GM21528 (cell line): ENCODE data around the gene DNER.
"Not testable (repeated sequence)": the region's sequence is repeated elsewhere in the genome, so short reads cannot be mapped to it uniquely, and the experiment has no call there.

Source experiments
- ATAC-seq: cut with Tn5 transposase; IDR thresholded peaks from one replicate; pipeline ENCODE4 v1.9.1; 2021; ENCODE audit warnings: mild to moderate bottlenecking, moderate library complexity; ENCODE audit not compliant: unreplicated experiment, low FRiP score

Gene DNER

GRCh38 chr2:229350883-229351282 is 363.5 kb downstream of the DNER start:
- ATAC-seq, result no peak

- ATAC-seq, result no peak
Measured at GRCh38 chr2:229350117-229350805, 364.1 kb downstream of the DNER start.

- no peak for ATAC-seq
Measured at GRCh38 chr2:229348128-229348527, 366.2 kb downstream of the DNER start.

GRCh38 chr2:229346816-229347540 is 367.4 kb downstream of the DNER start:
- ATAC-seq, result no peak

- no peak for ATAC-seq
Measured at GRCh38 chr2:229344955-229345354, 369.4 kb downstream of the DNER start.

- ATAC-seq, result no peak
Measured at GRCh38 chr2:229344151-229344551, 370.2 kb downstream of the DNER start.

- no peak for ATAC-seq
Measured at GRCh38 chr2:229343661-229344060, 370.7 kb downstream of the DNER start.

- no peak for ATAC-seq
Measured at GRCh38 chr2:229342376-229342775, 372.0 kb downstream of the DNER start.

- no peak for ATAC-seq
Measured at GRCh38 chr2:229340086-229340760, 374.1 kb downstream of the DNER start.

GRCh38 chr2:229339618-229340017 is 374.7 kb downstream of the DNER start:
- ATAC-seq, result no peak

- not testable (repeated sequence) for ATAC-seq
Measured at GRCh38 chr2:229339171-229339570, 375.2 kb downstream of the DNER start.

GRCh38 chr2:229335877-229336346 is 378.4 kb downstream of the DNER start:
- ATAC-seq, result no peak

- no peak for ATAC-seq
Measured at GRCh38 chr2:229335330-229335729, 379.0 kb downstream of the DNER start.

GRCh38 chr2:229330952-229331351 is 383.4 kb downstream of the DNER start:
- no peak for ATAC-seq

- ATAC-seq, result no peak
Measured at GRCh38 chr2:229319558-229319957, 394.8 kb downstream of the DNER start.

- ATAC-seq, result no peak
Measured at GRCh38 chr2:229314117-229314516, 400.2 kb downstream of the DNER start.

- no peak for ATAC-seq
Measured at GRCh38 chr2:229313591-229313990, 400.8 kb downstream of the DNER start.
